ENCODE measurements around the gene GREB1L.

- TF ChIP-seq, protein P1, sequence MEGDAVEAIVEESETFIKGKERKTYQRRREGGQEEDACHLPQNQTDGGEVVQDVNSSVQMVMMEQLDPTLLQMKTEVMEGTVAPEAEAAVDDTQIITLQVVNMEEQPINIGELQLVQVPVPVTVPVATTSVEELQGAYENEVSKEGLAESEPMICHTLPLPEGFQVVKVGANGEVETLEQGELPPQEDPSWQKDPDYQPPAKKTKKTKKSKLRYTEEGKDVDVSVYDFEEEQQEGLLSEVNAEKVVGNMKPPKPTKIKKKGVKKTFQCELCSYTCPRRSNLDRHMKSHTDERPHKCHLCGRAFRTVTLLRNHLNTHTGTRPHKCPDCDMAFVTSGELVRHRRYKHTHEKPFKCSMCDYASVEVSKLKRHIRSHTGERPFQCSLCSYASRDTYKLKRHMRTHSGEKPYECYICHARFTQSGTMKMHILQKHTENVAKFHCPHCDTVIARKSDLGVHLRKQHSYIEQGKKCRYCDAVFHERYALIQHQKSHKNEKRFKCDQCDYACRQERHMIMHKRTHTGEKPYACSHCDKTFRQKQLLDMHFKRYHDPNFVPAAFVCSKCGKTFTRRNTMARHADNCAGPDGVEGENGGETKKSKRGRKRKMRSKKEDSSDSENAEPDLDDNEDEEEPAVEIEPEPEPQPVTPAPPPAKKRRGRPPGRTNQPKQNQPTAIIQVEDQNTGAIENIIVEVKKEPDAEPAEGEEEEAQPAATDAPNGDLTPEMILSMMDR (IDR thresholded peaks at IDR 0.05; ENCODE audit: poor library complexity, severe bottlenecking): no peak
- TF ChIP-seq TAF1 (IDR thresholded peaks at IDR 0.05; ENCODE audit: low read depth) (no peak), EZH2 (IDR thresholded peaks at IDR 0.05; ENCODE audit: borderline replicate concordance, insufficient read depth, low read length, poor library complexity, severe bottlenecking) (no peak), EP300 (conservative IDR thresholded peaks at IDR 0.05; ENCODE audit: poor library complexity, severe bottlenecking) (no peak), MXI1 (conservative IDR thresholded peaks at IDR 0.05; ENCODE audit: poor library complexity, severe bottlenecking) (no peak), SMC3 (conservative IDR thresholded peaks at IDR 0.05; ENCODE audit: poor library complexity) (no peak), RAD21 (conservative IDR thresholded peaks at IDR 0.05) (no peak), POLR2AphosphoS5 (IDR thresholded peaks at IDR 0.05) (no peak)
- TF ChIP-seq, protein P2, sequence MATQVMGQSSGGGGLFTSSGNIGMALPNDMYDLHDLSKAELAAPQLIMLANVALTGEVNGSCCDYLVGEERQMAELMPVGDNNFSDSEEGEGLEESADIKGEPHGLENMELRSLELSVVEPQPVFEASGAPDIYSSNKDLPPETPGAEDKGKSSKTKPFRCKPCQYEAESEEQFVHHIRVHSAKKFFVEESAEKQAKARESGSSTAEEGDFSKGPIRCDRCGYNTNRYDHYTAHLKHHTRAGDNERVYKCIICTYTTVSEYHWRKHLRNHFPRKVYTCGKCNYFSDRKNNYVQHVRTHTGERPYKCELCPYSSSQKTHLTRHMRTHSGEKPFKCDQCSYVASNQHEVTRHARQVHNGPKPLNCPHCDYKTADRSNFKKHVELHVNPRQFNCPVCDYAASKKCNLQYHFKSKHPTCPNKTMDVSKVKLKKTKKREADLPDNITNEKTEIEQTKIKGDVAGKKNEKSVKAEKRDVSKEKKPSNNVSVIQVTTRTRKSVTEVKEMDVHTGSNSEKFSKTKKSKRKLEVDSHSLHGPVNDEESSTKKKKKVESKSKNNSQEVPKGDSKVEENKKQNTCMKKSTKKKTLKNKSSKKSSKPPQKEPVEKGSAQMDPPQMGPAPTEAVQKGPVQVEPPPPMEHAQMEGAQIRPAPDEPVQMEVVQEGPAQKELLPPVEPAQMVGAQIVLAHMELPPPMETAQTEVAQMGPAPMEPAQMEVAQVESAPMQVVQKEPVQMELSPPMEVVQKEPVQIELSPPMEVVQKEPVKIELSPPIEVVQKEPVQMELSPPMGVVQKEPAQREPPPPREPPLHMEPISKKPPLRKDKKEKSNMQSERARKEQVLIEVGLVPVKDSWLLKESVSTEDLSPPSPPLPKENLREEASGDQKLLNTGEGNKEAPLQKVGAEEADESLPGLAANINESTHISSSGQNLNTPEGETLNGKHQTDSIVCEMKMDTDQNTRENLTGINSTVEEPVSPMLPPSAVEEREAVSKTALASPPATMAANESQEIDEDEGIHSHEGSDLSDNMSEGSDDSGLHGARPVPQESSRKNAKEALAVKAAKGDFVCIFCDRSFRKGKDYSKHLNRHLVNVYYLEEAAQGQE (IDR thresholded peaks at IDR 0.05; ENCODE audit: borderline replicate concordance): no peak
Measured at GRCh38 chr18:21450503-21450902, 208.5 kb downstream of the GREB1L start.
